ENCODE data around the gene SYNDIG1. TPM values are rescaled to one million over a fixed set of nuclear protein-coding genes. Genes with fewer than 3 reads are reported as not detected.

SYNDIG1 gene
- total RNA-seq, 1 donor = 2.2 TPM

GRCh38 chr20:24678351-24679106 is 209.1 kb downstream of the SYNDIG1 start:
- no peak for DNase-seq (ENCODE audit: insufficient read length, low spot score, missing footprints)
- no peak overlapping the region for H3K4me2 ChIP-seq (ENCODE audit: insufficient read depth, low read length)
- no peak overlapping the region for H3K27ac ChIP-seq (ENCODE audit: low read depth, low read length)
- H3K79me2 ChIP-seq (ENCODE audit: insufficient read depth, low read length) = no peaks in the 10 kb centered on the region
- H2AFZ ChIP-seq (ENCODE audit: low read length) = no peak overlapping the region
- no peak for TF ChIP-seq CTCF (IDR thresholded peaks at IDR 0.05; ENCODE audit: extremely low read depth, low read depth, low read length)
- peaks cover 6% of the 10 kb centered on the region for H3K4me1 ChIP-seq (ENCODE audit: insufficient read depth, low read length)
- H3K36me3 ChIP-seq (ENCODE audit: insufficient read depth, low read length) = no peaks in the 10 kb centered on the region
- H3K27me3 ChIP-seq (ENCODE audit: insufficient read depth, low read length) = no peaks in the 10 kb centered on the region
- H3K9me3 ChIP-seq (ENCODE audit: low read depth, low read length) = no peaks in the 10 kb centered on the region
- no peak overlapping the region for H3K4me3 ChIP-seq (ENCODE audit: insufficient read depth, low read length)
- no peaks in the 10 kb centered on the region for H4K20me1 ChIP-seq (ENCODE audit: insufficient read depth, low read length)

- Histone ChIP-seq H4K20me1 (ENCODE audit: insufficient read depth, low read length) (no peaks in the 10 kb centered on the region), H3K27me3 (ENCODE audit: insufficient read depth, low read length) (no peaks in the 10 kb centered on the region), H3K9me3 (ENCODE audit: low read depth, low read length) (no peaks in the 10 kb centered on the region), H3K4me2 (ENCODE audit: insufficient read depth, low read length) (no peak overlapping the region), H3K36me3 (ENCODE audit: insufficient read depth, low read length) (no peaks in the 10 kb centered on the region), H3K27ac (ENCODE audit: low read depth, low read length) (no peak overlapping the region), H3K4me3 (ENCODE audit: insufficient read depth, low read length) (no peak overlapping the region), H3K4me1 (ENCODE audit: insufficient read depth, low read length) (no peaks in the 10 kb centered on the region), H3K79me2 (ENCODE audit: insufficient read depth, low read length) (no peaks in the 10 kb centered on the region), H2AFZ (ENCODE audit: low read length) (no peak overlapping the region)
- no peak for DNase-seq (ENCODE audit: insufficient read length, low spot score, missing footprints)
- TF ChIP-seq CTCF (IDR thresholded peaks at IDR 0.05; ENCODE audit: extremely low read depth, low read depth, low read length) = no peak
These were observed 210.1 kb downstream of the SYNDIG1 start for GRCh38 chr20:24679448-24680047.

DNA sequence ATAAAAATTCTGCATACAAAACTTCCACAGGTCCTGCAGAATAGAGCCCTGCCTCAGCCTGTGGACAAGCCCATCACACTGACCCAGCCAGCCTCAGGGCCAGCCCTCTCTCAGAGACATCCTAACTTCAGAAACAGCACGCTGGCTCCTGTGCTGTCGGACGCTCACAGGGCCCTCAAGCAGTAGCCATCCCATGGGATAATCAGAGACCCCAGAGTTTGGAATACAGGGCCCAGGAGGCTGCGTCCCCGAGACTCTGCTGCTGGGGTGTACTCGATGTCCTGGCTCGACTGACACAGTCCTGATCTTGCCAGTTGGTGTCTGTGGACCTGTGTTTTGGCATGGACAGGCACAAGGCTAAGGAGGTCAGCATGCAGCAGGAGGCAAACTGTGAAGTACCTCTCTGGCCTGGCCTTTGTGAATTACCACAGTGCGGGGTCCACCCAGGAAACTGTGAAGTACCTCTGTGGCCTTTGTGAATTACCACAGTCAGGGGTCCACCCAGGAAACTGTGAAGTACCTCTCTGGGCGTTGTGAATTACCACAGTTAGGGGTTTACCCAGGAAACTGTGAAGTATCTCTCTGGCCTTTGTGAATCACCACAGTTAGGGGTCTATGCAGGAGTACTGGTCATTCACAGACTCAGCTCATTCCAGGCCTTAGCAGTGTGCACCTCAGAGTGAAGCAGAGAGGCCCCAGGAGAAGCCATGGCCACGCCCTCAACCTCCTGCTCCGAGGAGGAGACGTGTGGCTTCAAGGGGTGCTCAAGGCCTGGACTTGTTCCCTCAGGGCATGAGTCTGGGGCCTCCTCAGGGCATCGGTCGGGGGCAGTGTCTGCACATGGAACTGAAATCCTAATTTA is 212.4 kb downstream of the SYNDIG1 start:
- DNase-seq (ENCODE audit: insufficient read length, low spot score, missing footprints) = no peak
- H3K36me3 ChIP-seq (ENCODE audit: insufficient read depth, low read length) = no peaks in the 10 kb centered on the region
- no peak overlapping the region for H3K27ac ChIP-seq (ENCODE audit: low read depth, low read length)
- no peak overlapping the region for H3K4me3 ChIP-seq (ENCODE audit: insufficient read depth, low read length)
- H3K27me3 ChIP-seq (ENCODE audit: insufficient read depth, low read length) = peaks cover 3% of the 10 kb centered on the region
- no peaks in the 10 kb centered on the region for H3K4me1 ChIP-seq (ENCODE audit: insufficient read depth, low read length)
- H2AFZ ChIP-seq (ENCODE audit: low read length) = no peak overlapping the region
- no peaks in the 10 kb centered on the region for H3K9me3 ChIP-seq (ENCODE audit: low read depth, low read length)
- no peak overlapping the region for H3K4me2 ChIP-seq (ENCODE audit: insufficient read depth, low read length)
- no peaks in the 10 kb centered on the region for H3K79me2 ChIP-seq (ENCODE audit: insufficient read depth, low read length)
- no peak for TF ChIP-seq CTCF (IDR thresholded peaks at IDR 0.05; ENCODE audit: extremely low read depth, low read depth, low read length)
- no peaks in the 10 kb centered on the region for H4K20me1 ChIP-seq (ENCODE audit: insufficient read depth, low read length)
